IMR-90 (cell line): ENCODE data around the gene PRKAG3. TPM values are rescaled to one million over a fixed set of nuclear protein-coding genes. Genes with fewer than 3 reads are reported as not detected.

Experiments used
- ATAC-seq: fragments of 200-7000 bp; cut with Tn5 transposase; 2 replicates; pipeline ENCODE4 v1.9.1; 2020; ENCODE audit warnings: low read depth, mild to moderate bottlenecking, moderate library complexity
- BruUV-seq: library from RNA; stranded (reverse); fragments of 400-500 nt; replicated peaks from 2 replicates; lab custom pipeline; 2021; lab: Mats Ljungman, UMichigan
- CTCF ChIA-PET: fragments of 300-600 bp; formaldehyde crosslinking; extraction: SDS; loops from one replicate; lab custom pipeline; 2021; ENCODE audit warnings: antibody characterized with exemption; lab: Yijun Ruan, JAX
- POLR2A ChIA-PET: fragments of 300-600 bp; sonication (Branson Sonifier 250); formaldehyde crosslinking; loops from one replicate; lab custom pipeline; 2022; ENCODE audit warnings: antibody characterized with exemption; ENCODE audit not compliant: unreplicated experiment; lab: Charles Lee
- DNase-seq: peaks from one replicate; pipeline ENCODE4 v3.0.0; 2013
- H2AFZ ChIP-seq: replicated peaks from 2 replicates; pipeline ENCODE3; 2013; ENCODE audit warnings: low read length, mild to moderate bottlenecking; ENCODE audit not compliant: poor library complexity
- H2AK5ac ChIP-seq: 2 replicates; pipeline ENCODE4 v1.6.1; 2013; ENCODE audit warnings: low read depth, low read length, inconsistent platforms
- H2AK9ac ChIP-seq: replicated peaks from 2 replicates; pipeline ENCODE3; 2013; ENCODE audit warnings: mild to moderate bottlenecking, low read depth, low read length, moderate library complexity; ENCODE audit not compliant: poor library complexity
- H2BK120ac ChIP-seq: 2 replicates; pipeline ENCODE4 v1.6.1; 2013; ENCODE audit warnings: low read depth, low read length, inconsistent platforms
- H2BK15ac ChIP-seq: 3 replicates; pipeline ENCODE4 v1.6.1; 2013; ENCODE audit warnings: low read depth, low read length, inconsistent platforms
- H2BK20ac ChIP-seq: 2 replicates; pipeline ENCODE4 v1.6.1; 2013; ENCODE audit warnings: low read depth, mild to moderate bottlenecking, inconsistent platforms, low read length, moderate library complexity
- H2BK5ac ChIP-seq: 2 replicates; pipeline ENCODE4 v1.6.1; 2013; ENCODE audit warnings: mild to moderate bottlenecking, low read depth, low read length, inconsistent platforms; ENCODE audit not compliant: poor library complexity, severe bottlenecking
- H3K14ac ChIP-seq: replicated peaks from 2 replicates; pipeline ENCODE4 v1.6.1; 2013; ENCODE audit warnings: low read depth, low read length, inconsistent platforms
- H3K18ac ChIP-seq: 2 replicates; pipeline ENCODE4 v1.6.1; 2013; ENCODE audit warnings: low read depth, low read length, control low read depth
- H3K23ac ChIP-seq: 2 replicates; pipeline ENCODE4 v1.6.1; 2013; ENCODE audit warnings: low read depth, low read length, inconsistent platforms
- H3K27ac ChIP-seq: 2 replicates; pipeline ENCODE4 v1.5.1; 2013; ENCODE audit warnings: mild to moderate bottlenecking, control low read depth, low read length; ENCODE audit not compliant: insufficient read depth
- H3K27me3 ChIP-seq: 2 replicates; pipeline ENCODE4 v1.6.1; 2013; ENCODE audit warnings: low read length; ENCODE audit not compliant: control insufficient read depth, insufficient read depth
- H3K36me3 ChIP-seq: 2 replicates; pipeline ENCODE4 v1.6.1; 2013; ENCODE audit warnings: low read length, mixed read lengths; ENCODE audit not compliant: control insufficient read depth, insufficient read depth
- H3K4ac ChIP-seq: 2 replicates; pipeline ENCODE4 v1.6.1; 2013; ENCODE audit warnings: low read depth, low read length, inconsistent platforms
- H3K4me1 ChIP-seq: 2 replicates; pipeline ENCODE4 v1.6.1; 2013; ENCODE audit warnings: low read length, mixed read lengths; ENCODE audit not compliant: control insufficient read depth, insufficient read depth
- H3K4me2 ChIP-seq: 2 replicates; pipeline ENCODE4 v1.6.1; 2013; ENCODE audit warnings: low read depth, mild to moderate bottlenecking, control low read depth, low read length, moderate library complexity
- H3K4me3 ChIP-seq: 2 replicates; pipeline ENCODE4 v1.5.1; 2013; ENCODE audit warnings: low read depth, mild to moderate bottlenecking, control low read depth, low read length, moderate library complexity; ENCODE audit not compliant: insufficient read depth
- H3K56ac ChIP-seq: 2 replicates; pipeline ENCODE4 v1.6.1; 2013; ENCODE audit warnings: low read length, inconsistent platforms; ENCODE audit not compliant: insufficient read depth; ENCODE audit errors: extremely low read depth
- H3K79me1 ChIP-seq, 2 experiments: 2 replicates each; pipeline ENCODE4 v1.6.1; 2013; ENCODE audit warnings: low read length in 2 of 2, inconsistent platforms in 1 of 2, low read depth in 1 of 2
- H3K9ac ChIP-seq: 2 replicates; pipeline ENCODE4 v1.6.1; 2013; ENCODE audit warnings: low read depth, low read length, control low read depth
- H3K9me1 ChIP-seq: 2 replicates; pipeline ENCODE4 v1.6.1; 2013; ENCODE audit warnings: low read length, inconsistent platforms; ENCODE audit not compliant: insufficient read depth
- H3K9me3 ChIP-seq: 2 replicates; pipeline ENCODE4 v1.6.1; 2013; ENCODE audit warnings: low read length; ENCODE audit not compliant: control insufficient read depth, insufficient read depth
- H4K20me1 ChIP-seq: 2 replicates; pipeline ENCODE4 v1.6.1; 2013; ENCODE audit warnings: low read length, inconsistent platforms; ENCODE audit not compliant: insufficient read depth
- H4K5ac ChIP-seq: 2 replicates; pipeline ENCODE4 v1.6.1; 2013; ENCODE audit warnings: mild to moderate bottlenecking, low read depth, low read length, control low read depth
- H4K8ac ChIP-seq, 2 experiments: 2 replicates each; pipeline ENCODE4 v1.6.1; 2013; ENCODE audit warnings: low read depth in 2 of 2, low read length in 2 of 2, control low read depth in 1 of 2, inconsistent platforms in 1 of 2
- H4K91ac ChIP-seq: 2 replicates; pipeline ENCODE4 v1.6.1; 2013; ENCODE audit warnings: low read depth, low read length, inconsistent platforms; ENCODE audit not compliant: insufficient read depth
- CEBPB ChIP-seq: IDR thresholded peaks from 2 replicates; pipeline ENCODE4 v1.6.1; 2012; ENCODE audit warnings: low read depth, low read length, improper control_type of control experiment
- MAFK ChIP-seq: IDR thresholded peaks from 2 replicates; pipeline ENCODE4 v1.6.1; 2012; ENCODE audit warnings: low read depth, low read length, improper control_type of control experiment
- MAZ ChIP-seq: IDR thresholded peaks from 2 replicates; pipeline ENCODE4 v1.6.1; 2012; ENCODE audit warnings: low read depth, mild to moderate bottlenecking, low read length, improper control_type of control experiment, moderate library complexity, borderline replicate concordance
- WGBS, 2 experiments: methylation state at CpG; one replicate each; pipeline versions ENCODE4 v1.1.5 to v1.1.7; 2013; ENCODE audit warnings: missing lambda C conversion rate in 2 of 2; ENCODE audit not compliant: insufficient read length in 1 of 2; ENCODE audit errors: extremely low coverage in 2 of 2; 5-methylcytosine and 5-hydroxymethylcytosine counted together
- dilution Hi-C: fragments of 300-500 bp; cut with HindIII; formaldehyde crosslinking; loops from one replicate; pipeline ENCODE4 v1.14.3; 2018; ENCODE audit warnings: low sequenced_read_pairs; ENCODE audit not compliant: unreplicated experiment
- in situ Hi-C: fragments of 300-500 bp; cut with MboI; formaldehyde crosslinking; loops from 3 replicates; pipeline ENCODE4 v1.14.3; 2019; ENCODE audit warnings: low sequenced_read_pairs, inconsistent platforms, mixed read lengths
- intact Hi-C: fragments of 100-400 bp; cut with micrococcal nuclease; formaldehyde crosslinking; loops from 2 replicates; pipeline ENCODE4 v1.10.0; 2022
- polyA plus RNA-seq, 3 experiments: library from polyadenylated mRNA; depleted of rRNA; stranded (reverse); fragments of >200 nt; gene quantifications; 2 replicates each; pipeline ENCODE4 v1.2.3, GENCODE V29; 2012; ENCODE audit warnings: low replicate concordance in 1 of 3
- total RNA-seq: library from RNA; depleted of rRNA; stranded (reverse); fragments of >200 nt; gene quantifications from 2 replicates; pipeline ENCODE4 v1.2.3, GENCODE V29; 2012

PRKAG3 gene
- total and polyA plus RNA-seq, 2 of the 4 experiments (the other 2 are of a cell fraction) = not detected

DNA sequence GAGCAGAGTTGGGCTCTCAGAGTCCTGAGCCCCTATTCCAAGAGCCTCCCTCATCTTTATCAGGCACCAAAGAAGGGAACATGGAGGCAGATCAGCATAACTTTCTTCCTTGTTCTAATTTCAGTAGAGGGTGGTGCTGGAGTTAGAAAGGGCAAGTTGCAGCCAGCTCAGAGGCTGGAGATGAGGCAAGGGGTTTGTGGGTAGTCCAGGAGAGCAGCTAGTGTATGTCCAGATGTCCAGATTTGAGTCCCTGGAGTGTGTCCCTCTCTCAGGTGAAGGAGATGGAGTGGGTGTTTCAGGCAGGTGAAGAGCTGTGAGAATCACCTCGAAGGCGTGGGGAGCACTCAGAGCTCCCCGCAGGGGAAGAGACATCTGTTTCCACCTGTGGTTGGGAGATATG lies 478 bp upstream of the PRKAG3 start:
- TF ChIP-seq MAFK = no peak
- TF ChIP-seq MAZ = no peak
- TF ChIP-seq CEBPB = no peak
- Histone ChIP-seq H3K36me3 (no peaks in the 10 kb centered on the region), H3K9me1 (no peaks in the 10 kb centered on the region; the same call in 1 of the 2 replicates), H3K14ac (no peak overlapping the region), H3K9me3 (no peaks in the 10 kb centered on the region), H3K4me3 (no peak overlapping the region), H3K79me1 (no peaks in the 10 kb centered on the region), H3K18ac (no peak overlapping the region), H4K8ac (no peak overlapping the region), H3K9ac (no peak overlapping the region), H2AFZ (no peak overlapping the region), H4K91ac (no peak overlapping the region), H2BK5ac (no peak overlapping the region), H3K4me2 (no peak overlapping the region), H2BK20ac (no peak overlapping the region), H2BK120ac (no peak overlapping the region), H3K4me1 (no peaks in the 10 kb centered on the region), H3K4ac (no peak overlapping the region), H4K5ac (no peak overlapping the region), H3K27ac (no peak overlapping the region), H3K27me3 (peaks cover 69% of the 10 kb centered on the region), H4K20me1 (no peaks in the 10 kb centered on the region), H3K56ac (no peak overlapping the region), H2BK15ac (no peak overlapping the region), H3K23ac (no peak overlapping the region), H2AK9ac (peak overlapping the region; percentile 6), H2AK5ac (no peak overlapping the region)
- intact Hi-C loops = no loop called here
- ChIA-PET CTCF (interaction anchor here (0.6 to 1.1 kb wide), 2 partner anchors 122 to 123 kb away, joined by 3 read pairs; partner anchors contain the start of gene TTLL4), POLR2A (no interaction called here)
- ATAC-seq = no peak
- DNase-seq = no peak
- dilution Hi-C loops = no loop called here
- 87% methylated on average over 3 of the region's 3 CpGs; no CpG with 5 or more reads in 1 of the 2 experiments for WGBS, 2 experiments
- BruUV-seq = no TSS peak
- in situ Hi-C loops = no loop called here
